ENCODE measurements around the gene ERBB2. TPM values are rescaled to one million over a fixed set of nuclear protein-coding genes. Genes with fewer than 3 reads are reported as not detected.
A peak's percentile ranks its signal among the peaks of the same experiment; 100 is the strongest.

The ERBB2 gene
- total and polyA plus RNA-seq, 4 experiments from 2014 or later = 0.55 to 4.5 (median 4.1) TPM; not detected in 1

- Mint-ChIP-seq H3K4me3 (peak overlapping the region; percentile 33 to 96 (median 66)), H3K36me3 (peaks cover 61 to 74% of the 10 kb centered on the region in 2 donors), H3K9me3 (peaks cover 0 to 2% (median 0%) of the 10 kb centered on the region in 8 donors), H3K27ac (peak overlapping the region; percentile 88 to 98 (median 95)), H3K27me3 (no peaks in the 10 kb centered on the region), H3K4me1 (peaks cover 81 to 100% (median 89%) of the 10 kb centered on the region in 4 donors)
- Histone ChIP-seq H3K4me3 (ENCODE audit: low read length in 2 of 2) (peak overlapping the region in 1 of 2 donors; percentile 6), H3K27ac (ENCODE audit: low read depth, low read length) (peak overlapping the region; percentile 77), H3K4me1 (ENCODE audit: insufficient read depth, low read length) (peaks cover 100% of the 10 kb centered on the region), H3K27me3 (ENCODE audit: insufficient read depth, low read length) (no peaks in the 10 kb centered on the region), H3K9me3 (ENCODE audit: control insufficient read depth in 1 of 2, low read length in 2 of 2) (no peaks in the 10 kb centered on the region), H3K36me3 (ENCODE audit: insufficient read depth, low read length) (peaks cover 15% of the 10 kb centered on the region)
- peak; percentile 67 to 92 (median 72) for DNase-seq
- POLR2A ChIA-PET (ENCODE audit: partially characterized antibody) = interaction anchor here (0.8 to 2.2 kb wide), 20 partner anchors 9 to 148 kb away, joined by 3 to 84 read pairs (median 4); partner anchors contain the start of genes IKZF3 and MIEN1
- CTCF ChIA-PET (ENCODE audit: partially characterized antibody) = interaction anchor here (0.7 to 1.9 kb wide), 6 partner anchors 11 to 40 kb away, joined by 3 to 7 read pairs (median 3); partner anchors contain the start of gene MIEN1
- intact Hi-C loops (cut with micrococcal nuclease) = loop anchor here (1.0 to 5.0 kb wide), 5 partner anchors 14 to 552 kb away; partner anchors contain the start of gene PSMD3
Observed at GRCh38 chr17:39769974-39770587, 70.2 kb downstream of the ERBB2 start.

- H3K36me3 ChIP-seq (ENCODE audit: insufficient read depth, low read length) = no peaks in the 10 kb centered on the region
- no peak for DNase-seq
- peaks cover 66 to 96% (median 80%) of the 10 kb centered on the region in 4 donors for H3K4me1 Mint-ChIP-seq
Observed at GRCh38 chr17:39772415-39772814, 72.6 kb downstream of the ERBB2 start.

GRCh38 chr17:39772987-39773934 is 73.4 kb downstream of the ERBB2 start:
- peak in 4 of 5 donors; percentile 40 to 55 (median 48) for DNase-seq
- no peaks in the 10 kb centered on the region for H3K27me3 ChIP-seq (ENCODE audit: insufficient read depth, low read length)
- H3K27me3 Mint-ChIP-seq = no peaks in the 10 kb centered on the region
- CTCF ChIA-PET (ENCODE audit: partially characterized antibody) = no interaction called here
- H3K9me3 ChIP-seq (ENCODE audit: control insufficient read depth in 1 of 2, low read length in 2 of 2) = no peaks in the 10 kb centered on the region
- H3K4me3 Mint-ChIP-seq = peak overlapping the region; percentile 79 to 97 (median 91)
- no peaks in the 10 kb centered on the region for H3K9me3 Mint-ChIP-seq
- H3K4me3 ChIP-seq (ENCODE audit: low read length in 2 of 2) = peak overlapping the region in 1 of 2 donors; percentile 27
- peaks cover 84% of the 10 kb centered on the region for H3K4me1 ChIP-seq (ENCODE audit: insufficient read depth, low read length)
- POLR2A ChIA-PET (ENCODE audit: partially characterized antibody) = interaction anchor here (0.9 to 12.5 kb wide), 11 partner anchors 8 to 153 kb away, joined by 3 to 174 read pairs (median 8); no protein-coding TSS in a partner anchor
- peaks cover 63 to 96% (median 80%) of the 10 kb centered on the region in 4 donors for H3K4me1 Mint-ChIP-seq
- peak overlapping the region; percentile 90 to 98 (median 97) for H3K27ac Mint-ChIP-seq
- intact Hi-C loops (cut with micrococcal nuclease) = loop anchor here (5.0 kb wide), 1 partner anchor 549 kb away; no protein-coding TSS in a partner anchor
- H3K36me3 Mint-ChIP-seq = peaks cover 53 to 66% of the 10 kb centered on the region in 2 donors
- H3K27ac ChIP-seq (ENCODE audit: low read depth, low read length) = peak overlapping the region; percentile 77
- no peaks in the 10 kb centered on the region for H3K36me3 ChIP-seq (ENCODE audit: insufficient read depth, low read length)

More at GRCh38 chr17:39772415-39772814, 72.6 kb downstream of the ERBB2 start:
- POLR2A ChIA-PET (ENCODE audit: partially characterized antibody) = interaction anchor here (0.8 to 2.5 kb wide), 9 partner anchors 9 to 154 kb away, joined by 3 to 14 read pairs (median 8); no protein-coding TSS in a partner anchor
- Histone ChIP-seq H3K27ac (ENCODE audit: low read depth, low read length) (peak overlapping the region; percentile 77), H3K9me3 (ENCODE audit: control insufficient read depth in 1 of 2, low read length in 2 of 2) (no peaks in the 10 kb centered on the region), H3K4me3 (ENCODE audit: low read length in 2 of 2) (peak overlapping the region in 1 of 2 donors; percentile 26), H3K4me1 (ENCODE audit: insufficient read depth, low read length) (peaks cover 90% of the 10 kb centered on the region), H3K27me3 (ENCODE audit: insufficient read depth, low read length) (no peaks in the 10 kb centered on the region)
- H3K36me3 Mint-ChIP-seq = peaks cover 54 to 65% of the 10 kb centered on the region in 2 donors
- peak overlapping the region; percentile 79 to 96 (median 86) for H3K4me3 Mint-ChIP-seq
- CTCF ChIA-PET (ENCODE audit: partially characterized antibody) = no interaction called here
- no peaks in the 10 kb centered on the region for H3K27me3 Mint-ChIP-seq
- intact Hi-C loops (cut with micrococcal nuclease) = loop anchor here (5.0 kb wide), 1 partner anchor 550 kb away; no protein-coding TSS in a partner anchor
- no peaks in the 10 kb centered on the region for H3K9me3 Mint-ChIP-seq
- peak overlapping the region; percentile 90 to 98 (median 97) for H3K27ac Mint-ChIP-seq

GRCh38 chr17:39774047-39774446 is 74.2 kb downstream of the ERBB2 start:
- H3K4me3 Mint-ChIP-seq = peak overlapping the region; percentile 78 to 97 (median 94)
- H3K27me3 Mint-ChIP-seq = no peaks in the 10 kb centered on the region
- H3K27me3 ChIP-seq (ENCODE audit: insufficient read depth, low read length) = no peaks in the 10 kb centered on the region
- peaks cover 84% of the 10 kb centered on the region for H3K4me1 ChIP-seq (ENCODE audit: insufficient read depth, low read length)
- peaks cover 47 to 58% of the 10 kb centered on the region in 2 donors for H3K36me3 Mint-ChIP-seq
- POLR2A ChIA-PET (ENCODE audit: partially characterized antibody) = interaction anchor here (1.0 to 12.5 kb wide), 5 partner anchors 10 to 46 kb away, joined by 3 to 174 read pairs (median 50); no protein-coding TSS in a partner anchor
- peak overlapping the region; percentile 27 for H3K4me3 ChIP-seq (ENCODE audit: low read length in 2 of 2)
- no peaks in the 10 kb centered on the region for H3K9me3 ChIP-seq (ENCODE audit: control insufficient read depth in 1 of 2, low read length in 2 of 2)
- no peaks in the 10 kb centered on the region for H3K36me3 ChIP-seq (ENCODE audit: insufficient read depth, low read length)
- H3K27ac Mint-ChIP-seq = peak overlapping the region; percentile 89 to 98 (median 94)
- no peaks in the 10 kb centered on the region for H3K9me3 Mint-ChIP-seq
- CTCF ChIA-PET (ENCODE audit: partially characterized antibody) = no interaction called here
- peak overlapping the region; percentile 77 for H3K27ac ChIP-seq (ENCODE audit: low read depth, low read length)
- H3K4me1 Mint-ChIP-seq = peaks cover 61 to 96% (median 77%) of the 10 kb centered on the region in 4 donors
- DNase-seq = no peak
- intact Hi-C loops (cut with micrococcal nuclease) = loop anchor here (5.0 kb wide), 1 partner anchor 548 kb away; no protein-coding TSS in a partner anchor

GRCh38 chr17:39775031-39775430 is 75.2 kb downstream of the ERBB2 start:
- Histone ChIP-seq H3K4me3 (ENCODE audit: low read length in 2 of 2) (peak overlapping the region; percentile 18 to 74), H3K4me1 (ENCODE audit: insufficient read depth, low read length) (peaks cover 84% of the 10 kb centered on the region), H3K9me3 (ENCODE audit: control insufficient read depth in 1 of 2, low read length in 2 of 2) (no peaks in the 10 kb centered on the region), H3K27me3 (ENCODE audit: insufficient read depth, low read length) (no peaks in the 10 kb centered on the region), H3K27ac (ENCODE audit: low read depth, low read length) (peak overlapping the region; percentile 77), H3K36me3 (ENCODE audit: insufficient read depth, low read length) (no peaks in the 10 kb centered on the region)
- CTCF ChIA-PET (ENCODE audit: partially characterized antibody) = interaction anchor here (0.7 to 1.5 kb wide), 6 partner anchors 27 to 206 kb away, joined by 3 to 4 read pairs (median 3); partner anchors contain the start of genes MIEN1 and PSMD3
- peaks cover 45 to 49% of the 10 kb centered on the region in 2 donors for H3K36me3 Mint-ChIP-seq
- DNase-seq = no peak
- POLR2A ChIA-PET (ENCODE audit: partially characterized antibody) = interaction anchor here (1.3 to 12.5 kb wide), 9 partner anchors 10 to 88 kb away, joined by 4 to 174 read pairs (median 22); partner anchors contain the start of genes IKZF3 and MIEN1
- H3K27me3 Mint-ChIP-seq = no peaks in the 10 kb centered on the region
- intact Hi-C loops (cut with micrococcal nuclease) = no loop called here
- H3K4me1 Mint-ChIP-seq = peaks cover 56 to 91% (median 71%) of the 10 kb centered on the region in 4 donors
- no peaks in the 10 kb centered on the region for H3K9me3 Mint-ChIP-seq
- peak overlapping the region; percentile 89 to 98 (median 95) for H3K27ac Mint-ChIP-seq
- peak overlapping the region; percentile 93 to 99 (median 96) for H3K4me3 Mint-ChIP-seq

- H3K27ac ChIP-seq (ENCODE audit: low read depth, low read length) = peak overlapping the region; percentile 77
- peak overlapping the region; percentile 64 to 74 for H3K4me3 ChIP-seq (ENCODE audit: low read length in 2 of 2)
- peaks cover 40 to 47% of the 10 kb centered on the region in 2 donors for H3K36me3 Mint-ChIP-seq
- POLR2A ChIA-PET (ENCODE audit: partially characterized antibody) = interaction anchor here (0.9 to 12.5 kb wide), 13 partner anchors 9 to 153 kb away, joined by 3 to 174 read pairs (median 17); partner anchors contain the start of genes IKZF3, MIEN1 and ZPBP2
- H3K4me1 ChIP-seq (ENCODE audit: insufficient read depth, low read length) = peaks cover 84% of the 10 kb centered on the region
- CTCF ChIA-PET (ENCODE audit: partially characterized antibody) = interaction anchor here (0.9 to 2.6 kb wide), 6 partner anchors 10 to 153 kb away, joined by 3 to 25 read pairs (median 3); partner anchors contain the start of gene MIEN1
- no peaks in the 10 kb centered on the region for H3K27me3 ChIP-seq (ENCODE audit: insufficient read depth, low read length)
- intact Hi-C loops (cut with micrococcal nuclease) = loop anchor here (2.0 kb wide), 2 partner anchors 15 to 37 kb away; no protein-coding TSS in a partner anchor
- H3K27ac Mint-ChIP-seq = peak overlapping the region; percentile 89 to 98 (median 95)
- no peaks in the 10 kb centered on the region for H3K9me3 ChIP-seq (ENCODE audit: control insufficient read depth in 1 of 2, low read length in 2 of 2)
- DNase-seq = peak in 2 of 5 donors; percentile 29 to 59
- H3K4me1 Mint-ChIP-seq = peaks cover 52 to 88% (median 68%) of the 10 kb centered on the region in 4 donors
- H3K4me3 Mint-ChIP-seq = peak overlapping the region; percentile 93 to 99 (median 96)
- no peaks in the 10 kb centered on the region for H3K9me3 Mint-ChIP-seq
- H3K27me3 Mint-ChIP-seq = no peaks in the 10 kb centered on the region
- no peaks in the 10 kb centered on the region for H3K36me3 ChIP-seq (ENCODE audit: insufficient read depth, low read length)
Observed at GRCh38 chr17:39776252-39776651, 76.4 kb downstream of the ERBB2 start.
